Astrocyte (in vitro differentiated cells and primary cell): ENCODE results near the gene ADORA2A. TPM values are rescaled to one million over a fixed set of nuclear protein-coding genes. Genes with fewer than 3 reads are reported as not detected.

Experiments used
- DNase-seq: peaks from one replicate; pipeline ENCODE4 v3.0.0-alpha.2; 2010; ENCODE audit warnings: low read depth
- FAIRE-seq: peaks from 2 replicates; lab custom pipeline; 2011; peaks lifted over from hg19 to GRCh38; lab: Jason Lieb, UNC
- H2AFZ ChIP-seq: 2 replicates; pipeline ENCODE4 v1.6.0; 2012; ENCODE audit warnings: low read depth, low read length, inconsistent platforms
- H3K27ac ChIP-seq: 2 replicates; pipeline ENCODE4 v1.5.1; 2011; ENCODE audit warnings: low read depth, low read length, inconsistent platforms
- H3K27me3 ChIP-seq: 2 replicates; pipeline ENCODE4 v1.6.0; 2011; ENCODE audit warnings: low read length, inconsistent platforms; ENCODE audit not compliant: insufficient read depth
- H3K36me3 ChIP-seq: 2 replicates; pipeline ENCODE4 v1.5.1; 2011; ENCODE audit warnings: low read length, inconsistent platforms; ENCODE audit not compliant: insufficient read depth
- H3K4me1 ChIP-seq: 2 replicates; pipeline ENCODE4 v1.5.1; 2011; ENCODE audit warnings: low read length, inconsistent platforms; ENCODE audit not compliant: insufficient read depth
- H3K4me2 ChIP-seq: 2 replicates; pipeline ENCODE4 v1.6.0; 2012; ENCODE audit warnings: low read length, inconsistent platforms
- H3K4me3 ChIP-seq: 2 replicates; pipeline ENCODE4 v1.5.1; 2011; ENCODE audit warnings: low read depth, mild to moderate bottlenecking, low read length, inconsistent platforms; ENCODE audit not compliant: insufficient read depth
- H3K79me2 ChIP-seq: 2 replicates; pipeline ENCODE4 v1.6.0; 2012; ENCODE audit warnings: mild to moderate bottlenecking, low read length, inconsistent platforms; ENCODE audit not compliant: insufficient read depth
- H3K9ac ChIP-seq: 2 replicates; pipeline ENCODE4 v1.6.0; 2012; ENCODE audit warnings: mild to moderate bottlenecking, low read length, inconsistent platforms
- H3K9me3 ChIP-seq: 2 replicates; pipeline ENCODE4 v1.5.1; 2012; ENCODE audit warnings: low read depth, mild to moderate bottlenecking, low read length, inconsistent platforms; ENCODE audit not compliant: insufficient read depth
- H4K20me1 ChIP-seq: 2 replicates; pipeline ENCODE4 v1.6.0; 2012; ENCODE audit warnings: low read length, inconsistent platforms; ENCODE audit not compliant: insufficient read depth
- H3K27ac Mint-ChIP-seq: one replicate; pipeline ENCODE4 v1.8.0; 2021; ENCODE audit warnings: mild to moderate bottlenecking, mixed read lengths; ENCODE audit not compliant: unreplicated experiment
- H3K27me3 Mint-ChIP-seq: one replicate; pipeline ENCODE4 v1.8.0; 2021; ENCODE audit warnings: low read depth, mixed read lengths; ENCODE audit not compliant: unreplicated experiment
- H3K36me3 Mint-ChIP-seq: one replicate; pipeline ENCODE4 v1.8.0; 2021; ENCODE audit warnings: low read depth, mixed read lengths; ENCODE audit not compliant: unreplicated experiment
- H3K4me1 Mint-ChIP-seq: one replicate; pipeline ENCODE4 v1.8.0; 2021; ENCODE audit warnings: low read depth, mixed read lengths; ENCODE audit not compliant: unreplicated experiment
- H3K4me3 Mint-ChIP-seq: one replicate; pipeline ENCODE4 v1.8.0; 2021; ENCODE audit warnings: mild to moderate bottlenecking, moderate library complexity, mixed read lengths; ENCODE audit not compliant: unreplicated experiment
- H3K9me3 Mint-ChIP-seq: one replicate; pipeline ENCODE4 v1.8.0; 2021; ENCODE audit warnings: mild to moderate bottlenecking, mixed read lengths; ENCODE audit not compliant: unreplicated experiment
- CTCF ChIP-seq: IDR thresholded peaks from 2 replicates; pipeline ENCODE4 v1.5.1; 2011; ENCODE audit warnings: low read depth, mild to moderate bottlenecking, inconsistent platforms, low read length, moderate library complexity; ENCODE audit not compliant: insufficient read depth
- EZH2 ChIP-seq: IDR thresholded peaks from 2 replicates; pipeline ENCODE4 v1.6.1; 2012; ENCODE audit warnings: mild to moderate bottlenecking, low read length, inconsistent platforms; ENCODE audit not compliant: insufficient read depth
- total RNA-seq: library from RNA; stranded (reverse); gene quantifications from 2 replicates; pipeline ENCODE4 v1.2.1, GENCODE V29; 2021

The ADORA2A gene
- total RNA-seq, 1 donor from 2014 or later = 3.9 TPM

DNA sequence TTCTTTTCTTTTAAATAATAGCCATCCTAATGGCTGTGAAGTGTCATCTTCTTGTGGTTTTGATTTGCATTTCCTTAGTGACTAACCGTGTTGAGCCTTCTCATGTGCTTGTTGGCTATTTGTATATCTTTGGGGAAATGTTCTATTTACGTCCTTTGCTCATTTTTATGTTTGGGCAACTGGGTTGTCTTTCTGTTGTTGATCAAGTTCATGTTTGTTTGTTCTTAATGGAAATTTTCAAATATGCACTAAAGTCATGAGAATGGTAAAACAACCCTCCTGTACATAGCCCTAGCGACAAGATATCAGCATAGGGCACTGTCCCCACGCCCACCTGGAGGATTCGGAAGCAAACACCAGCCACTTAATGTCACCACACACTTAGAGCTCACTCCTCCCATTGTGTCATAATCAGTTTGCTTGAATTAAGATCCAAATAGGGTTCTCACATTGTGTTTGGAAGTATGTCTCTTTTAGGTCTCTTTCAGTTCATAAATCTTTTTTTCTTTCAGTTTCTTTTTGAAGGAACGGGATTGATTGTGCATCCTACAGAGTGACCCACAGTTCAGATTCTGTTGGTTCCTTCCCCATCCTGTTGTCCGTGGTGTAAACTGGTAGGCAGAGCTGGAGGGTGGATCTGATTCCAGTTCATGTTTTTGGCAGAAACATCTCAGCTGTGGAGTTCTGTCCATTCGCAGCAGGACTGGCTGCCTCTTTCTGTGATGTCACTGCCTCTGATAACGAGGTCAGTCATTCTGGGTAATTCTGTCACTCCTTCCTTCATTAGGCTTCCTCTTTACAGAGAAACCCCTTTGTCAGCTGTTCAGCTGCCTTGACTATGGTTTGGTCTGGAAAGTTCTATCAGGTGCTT, 26.4 kb upstream of the ADORA2A start:
- Histone ChIP-seq H3K4me2 (peak overlapping the region; percentile 16), H3K36me3 (peaks cover 3% of the 10 kb centered on the region), H2AFZ (no peak overlapping the region), H3K9me3 (no peaks in the 10 kb centered on the region), H3K27ac (no peak overlapping the region), H4K20me1 (peaks cover 12% of the 10 kb centered on the region), H3K27me3 (no peaks in the 10 kb centered on the region), H3K4me1 (peaks cover 15% of the 10 kb centered on the region), H3K79me2 (peaks cover 2% of the 10 kb centered on the region), H3K4me3 (no peak overlapping the region), H3K9ac (no peak overlapping the region)
- Mint-ChIP-seq H3K9me3 (no peaks in the 10 kb centered on the region), H3K27ac (peak overlapping the region; percentile 7), H3K27me3 (no peaks in the 10 kb centered on the region), H3K4me3 (no peak overlapping the region), H3K4me1 (peaks cover 42% of the 10 kb centered on the region), H3K36me3 (peaks cover 31% of the 10 kb centered on the region)
- peak; percentile 46 for DNase-seq
- peak; percentile 62 for FAIRE-seq
- no peak for TF ChIP-seq EZH2
- no peak for TF ChIP-seq CTCF

DNA sequence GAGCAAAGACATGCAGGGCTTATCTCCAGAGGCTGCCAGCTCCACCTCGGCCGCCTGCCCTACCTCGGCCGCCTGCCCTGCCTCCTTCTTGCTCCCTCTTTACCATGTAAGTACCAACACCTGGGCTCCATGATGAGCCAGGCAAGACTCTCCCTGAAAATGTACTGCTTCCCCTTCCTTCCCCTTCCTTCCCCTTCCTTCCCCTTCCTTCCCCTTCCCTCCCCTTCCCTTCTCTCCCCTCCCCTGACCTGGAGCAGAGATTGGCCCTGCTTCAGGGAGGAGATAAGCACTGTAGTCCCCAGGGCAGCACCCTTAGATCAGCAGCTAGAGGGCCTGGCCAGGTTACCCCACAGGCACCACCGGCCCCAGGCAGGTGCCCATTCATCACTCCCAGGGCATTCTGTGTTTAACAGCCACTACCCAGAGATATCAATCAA, 25.4 kb upstream of the ADORA2A start:
- Mint-ChIP-seq H3K4me1 (peaks cover 48% of the 10 kb centered on the region), H3K27me3 (no peaks in the 10 kb centered on the region), H3K27ac (no peak overlapping the region), H3K9me3 (no peaks in the 10 kb centered on the region), H3K4me3 (no peak overlapping the region), H3K36me3 (peaks cover 30% of the 10 kb centered on the region)
- Histone ChIP-seq H3K27ac (no peak overlapping the region), H3K79me2 (peaks cover 2% of the 10 kb centered on the region), H3K36me3 (no peaks in the 10 kb centered on the region), H3K4me2 (peak overlapping the region; percentile 58), H3K27me3 (no peaks in the 10 kb centered on the region), H2AFZ (no peak overlapping the region), H3K4me3 (no peak overlapping the region), H4K20me1 (peaks cover 16% of the 10 kb centered on the region), H3K4me1 (peaks cover 18% of the 10 kb centered on the region), H3K9ac (no peak overlapping the region), H3K9me3 (no peaks in the 10 kb centered on the region)
- TF ChIP-seq EZH2 = no peak
- TF ChIP-seq CTCF = no peak
- FAIRE-seq = no peak
- DNase-seq = no peak
